ENCODE results near the gene ATP11A.

Gene ATP11A

GRCh38 chr13:112825875-112826274 is 136.0 kb downstream of the ATP11A start:
- Histone ChIP-seq H3K4me1 (ENCODE audit: control insufficient read depth, insufficient read depth, low read length) (no peaks in the 10 kb centered on the region), H3K36me3 (ENCODE audit: control insufficient read depth, insufficient read depth, low read length, severe bottlenecking) (peaks cover 27% of the 10 kb centered on the region)

DNA sequence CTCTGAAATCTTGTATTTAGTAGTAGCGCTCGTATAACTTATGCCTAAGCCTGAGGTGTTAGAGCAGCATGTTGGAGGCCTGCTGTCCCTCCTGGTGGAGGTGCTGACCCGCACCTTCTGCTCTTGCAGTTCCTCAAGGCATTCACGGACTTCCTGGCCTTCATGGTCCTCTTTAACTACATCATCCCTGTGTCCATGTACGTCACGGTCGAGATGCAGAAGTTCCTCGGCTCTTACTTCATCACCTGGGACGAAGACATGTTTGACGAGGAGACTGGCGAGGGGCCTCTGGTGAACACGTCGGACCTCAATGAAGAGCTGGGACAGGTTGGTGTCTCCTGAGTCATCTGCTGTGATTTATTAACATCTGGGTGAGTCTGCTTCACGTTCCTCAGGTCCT is 136.7 kb downstream of the ATP11A start:
- DNase-seq (ENCODE audit: low read depth), result no peak
- no peak overlapping the region for H3K4me3 ChIP-seq (ENCODE audit: low read length)
- no peaks in the 10 kb centered on the region for H3K9me3 ChIP-seq (ENCODE audit: control insufficient read depth, low read length)
- H3K4me1 ChIP-seq (ENCODE audit: control insufficient read depth, insufficient read depth, low read length), result no peaks in the 10 kb centered on the region
- H3K27me3 ChIP-seq (replicated peaks; ENCODE audit: control insufficient read depth, insufficient read depth, low read length), result no peaks in the 10 kb centered on the region
- no peak overlapping the region for H3K9ac ChIP-seq (ENCODE audit: low read length)
- peaks cover 31% of the 10 kb centered on the region for H3K36me3 ChIP-seq (ENCODE audit: control insufficient read depth, insufficient read depth, low read length, severe bottlenecking)

More at GRCh38 chr13:112825875-112826274, 136.0 kb downstream of the ATP11A start:
- Histone ChIP-seq H3K9me3 (ENCODE audit: control insufficient read depth, low read length) (no peaks in the 10 kb centered on the region), H3K27me3 (replicated peaks; ENCODE audit: control insufficient read depth, insufficient read depth, low read length) (no peaks in the 10 kb centered on the region), H3K9ac (ENCODE audit: low read length) (no peak overlapping the region), H3K4me3 (ENCODE audit: low read length) (no peak overlapping the region)
- DNase-seq (ENCODE audit: low read depth), result no peak

DNA sequence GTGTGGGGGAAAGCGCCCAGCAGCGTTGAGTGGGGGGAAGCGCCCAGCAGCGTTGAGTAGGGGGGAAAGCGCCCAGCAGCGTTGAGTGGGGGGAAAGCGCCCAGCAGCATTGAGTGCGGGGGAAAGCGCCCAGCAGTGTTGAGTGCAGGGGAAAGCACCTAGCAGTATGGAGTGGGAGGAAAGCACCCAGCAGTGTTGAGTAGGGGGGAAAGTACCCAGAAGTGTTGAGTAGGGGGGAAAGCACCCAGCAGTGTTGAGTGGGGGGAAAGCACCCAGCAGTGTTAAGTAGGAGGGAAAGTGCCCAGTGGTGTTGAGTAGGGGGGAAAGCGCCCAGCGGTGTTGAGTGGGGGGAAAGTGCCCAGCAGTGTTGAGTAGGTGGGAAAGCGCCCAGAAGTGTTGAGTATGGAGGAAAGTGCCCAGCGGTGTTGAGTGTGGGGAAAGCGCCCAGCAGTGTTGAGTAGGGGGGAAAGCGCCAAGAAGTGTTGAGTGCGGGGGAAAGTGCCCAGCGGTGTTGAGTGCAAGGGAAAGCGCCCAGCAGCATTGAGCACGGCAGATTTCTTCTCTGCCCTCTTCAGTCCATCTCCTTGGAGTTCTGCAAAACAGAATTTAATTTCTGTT is 138.4 kb downstream of the ATP11A start:
- Histone ChIP-seq H3K9ac (ENCODE audit: low read length) (no peak overlapping the region), H3K36me3 (ENCODE audit: control insufficient read depth, insufficient read depth, low read length, severe bottlenecking) (peaks cover 45% of the 10 kb centered on the region), H3K4me3 (ENCODE audit: low read length) (no peak overlapping the region), H3K9me3 (ENCODE audit: control insufficient read depth, low read length) (no peaks in the 10 kb centered on the region), H3K27me3 (replicated peaks; ENCODE audit: control insufficient read depth, insufficient read depth, low read length) (no peaks in the 10 kb centered on the region), H3K4me1 (ENCODE audit: control insufficient read depth, insufficient read depth, low read length) (no peaks in the 10 kb centered on the region)
- DNase-seq (ENCODE audit: low read depth), result no peak

- no peak overlapping the region for H3K9ac ChIP-seq (ENCODE audit: low read length)
- DNase-seq (ENCODE audit: low read depth), result no peak
- H3K4me3 ChIP-seq (ENCODE audit: low read length), result no peak overlapping the region
- peaks cover 49% of the 10 kb centered on the region for H3K36me3 ChIP-seq (ENCODE audit: control insufficient read depth, insufficient read depth, low read length, severe bottlenecking)
- no peaks in the 10 kb centered on the region for H3K4me1 ChIP-seq (ENCODE audit: control insufficient read depth, insufficient read depth, low read length)
- H3K9me3 ChIP-seq (ENCODE audit: control insufficient read depth, low read length), result no peaks in the 10 kb centered on the region
- H3K27me3 ChIP-seq (replicated peaks; ENCODE audit: control insufficient read depth, insufficient read depth, low read length), result no peaks in the 10 kb centered on the region
Observed at GRCh38 chr13:112828756-112829155, 138.9 kb downstream of the ATP11A start.

GRCh38 chr13:112831196-112831595 is 141.4 kb downstream of the ATP11A start:
- Histone ChIP-seq H3K9me3 (ENCODE audit: control insufficient read depth, low read length) (no peaks in the 10 kb centered on the region), H3K9ac (ENCODE audit: low read length) (no peak overlapping the region), H3K36me3 (ENCODE audit: control insufficient read depth, insufficient read depth, low read length, severe bottlenecking) (peaks cover 47% of the 10 kb centered on the region), H3K4me3 (ENCODE audit: low read length) (no peak overlapping the region), H3K4me1 (ENCODE audit: control insufficient read depth, insufficient read depth, low read length) (no peaks in the 10 kb centered on the region), H3K27me3 (replicated peaks; ENCODE audit: control insufficient read depth, insufficient read depth, low read length) (no peaks in the 10 kb centered on the region)
- no peak for DNase-seq (ENCODE audit: low read depth)

GRCh38 chr13:112831801-112832200 is 142.0 kb downstream of the ATP11A start:
- DNase-seq (ENCODE audit: low read depth), result no peak
- Histone ChIP-seq H3K4me3 (ENCODE audit: low read length) (no peak overlapping the region), H3K36me3 (ENCODE audit: control insufficient read depth, insufficient read depth, low read length, severe bottlenecking) (peaks cover 41% of the 10 kb centered on the region), H3K27me3 (replicated peaks; ENCODE audit: control insufficient read depth, insufficient read depth, low read length) (no peaks in the 10 kb centered on the region), H3K9ac (ENCODE audit: low read length) (no peak overlapping the region), H3K9me3 (ENCODE audit: control insufficient read depth, low read length) (no peaks in the 10 kb centered on the region), H3K4me1 (ENCODE audit: control insufficient read depth, insufficient read depth, low read length) (no peaks in the 10 kb centered on the region)

DNA sequence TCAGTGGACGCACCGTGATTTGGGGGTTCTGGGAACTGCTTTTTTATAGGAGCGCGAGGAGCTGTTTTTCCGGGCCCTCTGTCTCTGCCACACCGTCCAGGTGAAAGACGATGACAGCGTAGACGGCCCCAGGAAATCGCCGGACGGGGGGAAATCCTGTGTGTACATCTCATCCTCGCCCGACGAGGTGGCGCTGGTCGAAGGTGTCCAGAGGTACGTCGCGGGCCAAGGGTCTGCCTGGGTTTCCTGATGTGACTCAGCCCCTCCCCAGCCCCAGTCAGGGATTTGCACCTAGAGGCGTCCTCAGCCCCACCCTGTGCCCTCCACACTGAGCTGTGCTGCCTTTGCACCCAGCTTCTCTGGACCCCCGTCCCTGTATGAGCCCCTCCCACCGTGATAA is 143.0 kb downstream of the ATP11A start:
- Histone ChIP-seq H3K27me3 (replicated peaks; ENCODE audit: control insufficient read depth, insufficient read depth, low read length) (no peaks in the 10 kb centered on the region), H3K9ac (ENCODE audit: low read length) (no peak overlapping the region), H3K4me3 (ENCODE audit: low read length) (no peak overlapping the region), H3K4me1 (ENCODE audit: control insufficient read depth, insufficient read depth, low read length) (peaks cover 6% of the 10 kb centered on the region), H3K9me3 (ENCODE audit: control insufficient read depth, low read length) (no peaks in the 10 kb centered on the region), H3K36me3 (ENCODE audit: control insufficient read depth, insufficient read depth, low read length, severe bottlenecking) (peaks cover 37% of the 10 kb centered on the region)
- DNase-seq (ENCODE audit: low read depth), result no peak

DNA sequence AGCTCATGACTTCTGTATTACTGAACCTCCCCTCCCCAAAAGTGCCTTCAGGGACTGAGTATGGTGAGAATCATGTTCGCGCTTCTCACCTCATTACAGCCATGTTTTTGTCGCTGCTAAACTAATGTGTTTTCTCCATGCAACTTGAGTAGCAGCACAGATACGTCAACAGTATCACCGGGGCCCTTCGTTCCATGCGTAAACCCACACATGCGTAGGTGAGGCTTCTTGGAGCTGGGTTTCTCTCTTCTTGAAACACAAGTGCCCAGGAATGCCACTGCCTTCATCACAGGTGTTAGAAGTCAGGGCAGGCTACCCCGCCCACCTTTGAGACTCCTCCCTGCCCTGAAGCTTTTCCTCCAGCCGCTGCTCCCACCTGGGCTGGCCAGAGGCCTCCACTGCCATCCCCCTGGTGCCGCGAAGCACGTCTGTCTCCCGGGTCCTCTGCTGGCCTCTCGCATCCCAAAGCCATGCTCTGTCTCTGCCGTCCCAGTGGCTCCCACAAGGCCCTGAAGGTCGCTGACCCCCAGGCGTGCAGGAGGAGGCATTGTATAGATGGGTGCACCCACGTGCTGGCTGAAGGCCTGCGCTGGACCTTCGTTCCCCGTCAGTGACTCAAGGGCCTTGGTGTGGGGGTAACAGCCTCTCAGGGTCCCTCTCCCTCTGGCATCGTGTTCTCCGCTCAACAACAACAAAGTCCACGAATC is 143.9 kb downstream of the ATP11A start:
- peaks cover 6% of the 10 kb centered on the region for H3K4me1 ChIP-seq (ENCODE audit: control insufficient read depth, insufficient read depth, low read length)
- no peak overlapping the region for H3K9ac ChIP-seq (ENCODE audit: low read length)
- peaks cover 37% of the 10 kb centered on the region for H3K36me3 ChIP-seq (ENCODE audit: control insufficient read depth, insufficient read depth, low read length, severe bottlenecking)
- H3K4me3 ChIP-seq (ENCODE audit: low read length), result no peak overlapping the region
- H3K27me3 ChIP-seq (replicated peaks; ENCODE audit: control insufficient read depth, insufficient read depth, low read length), result no peaks in the 10 kb centered on the region
- DNase-seq (ENCODE audit: low read depth), result no peak
- H3K9me3 ChIP-seq (ENCODE audit: control insufficient read depth, low read length), result no peaks in the 10 kb centered on the region

- Histone ChIP-seq H3K4me1 (ENCODE audit: control insufficient read depth, insufficient read depth, low read length) (peaks cover 11% of the 10 kb centered on the region), H3K36me3 (ENCODE audit: control insufficient read depth, insufficient read depth, low read length, severe bottlenecking) (peaks cover 34% of the 10 kb centered on the region)
Observed at GRCh38 chr13:112835344-112835743, 145.5 kb downstream of the ATP11A start.

GRCh38 chr13:112835796-112836195 is 146.0 kb downstream of the ATP11A start:
- no peak for DNase-seq (ENCODE audit: low read depth)
- no peak overlapping the region for H3K4me3 ChIP-seq (ENCODE audit: low read length)
- H3K9me3 ChIP-seq (ENCODE audit: control insufficient read depth, low read length), result no peaks in the 10 kb centered on the region
- H3K9ac ChIP-seq (ENCODE audit: low read length), result no peak overlapping the region
- H3K4me1 ChIP-seq (ENCODE audit: control insufficient read depth, insufficient read depth, low read length), result peaks cover 11% of the 10 kb centered on the region
- peaks cover 34% of the 10 kb centered on the region for H3K36me3 ChIP-seq (ENCODE audit: control insufficient read depth, insufficient read depth, low read length, severe bottlenecking)
- no peaks in the 10 kb centered on the region for H3K27me3 ChIP-seq (replicated peaks; ENCODE audit: control insufficient read depth, insufficient read depth, low read length)

More at GRCh38 chr13:112835344-112835743, 145.5 kb downstream of the ATP11A start:
- no peak overlapping the region for H3K9ac ChIP-seq (ENCODE audit: low read length)
- H3K27me3 ChIP-seq (replicated peaks; ENCODE audit: control insufficient read depth, insufficient read depth, low read length), result no peaks in the 10 kb centered on the region
- no peaks in the 10 kb centered on the region for H3K9me3 ChIP-seq (ENCODE audit: control insufficient read depth, low read length)
- no peak for DNase-seq (ENCODE audit: low read depth)
- H3K4me3 ChIP-seq (ENCODE audit: low read length), result no peak overlapping the region

DNA sequence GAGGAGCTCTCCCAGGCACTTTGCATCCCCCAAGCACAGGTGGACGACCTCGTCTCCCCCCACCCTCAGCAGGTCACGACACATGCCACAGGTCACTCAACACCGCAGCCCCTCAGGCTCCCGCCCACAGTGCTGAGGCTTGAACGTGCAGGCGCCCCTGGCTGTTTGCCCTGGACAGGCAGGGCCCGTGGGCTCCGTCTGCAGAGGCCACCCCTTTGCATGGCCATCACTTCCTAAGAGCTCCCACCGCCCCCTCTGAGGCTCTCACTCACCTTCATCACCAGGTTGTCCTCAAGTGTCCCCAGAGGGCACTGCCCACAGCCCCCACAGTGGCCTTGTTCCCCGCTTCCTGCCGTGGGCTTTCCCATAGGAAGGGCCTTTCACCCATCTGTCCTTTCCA is 147.1 kb downstream of the ATP11A start:
- no peak for DNase-seq (ENCODE audit: low read depth)
- peaks cover 27% of the 10 kb centered on the region for H3K36me3 ChIP-seq (ENCODE audit: control insufficient read depth, insufficient read depth, low read length, severe bottlenecking)

More for the DNA sequence above, 147.1 kb downstream of the ATP11A start:
- Histone ChIP-seq H3K4me3 (ENCODE audit: low read length) (no peak overlapping the region), H3K9ac (ENCODE audit: low read length) (no peak overlapping the region), H3K27me3 (replicated peaks; ENCODE audit: control insufficient read depth, insufficient read depth, low read length) (no peaks in the 10 kb centered on the region), H3K4me1 (ENCODE audit: control insufficient read depth, insufficient read depth, low read length) (peaks cover 17% of the 10 kb centered on the region), H3K9me3 (ENCODE audit: control insufficient read depth, low read length) (no peaks in the 10 kb centered on the region)
